PFSK-1 (cell line): Measurements from ENCODE around the gene TAOK1.

Source experiments
- FOXP2 ChIP-seq: optimal IDR thresholded peaks from 2 replicates; pipeline ENCODE3; 2011; ENCODE audit warnings: borderline replicate concordance, control low read depth, inconsistent platforms; ENCODE audit not compliant: insufficient read depth; ENCODE audit errors: extremely low read length, extremely low read depth
- POLR2AphosphoS5 ChIP-seq: IDR thresholded peaks from 2 replicates; pipeline ENCODE4 v1.6.1; 2012; ENCODE audit warnings: low read depth, mild to moderate bottlenecking, control low read depth, low read length, moderate library complexity
- SIN3A ChIP-seq: IDR thresholded peaks from 2 replicates; pipeline ENCODE4 v1.6.1; 2012; ENCODE audit warnings: mild to moderate bottlenecking, low read length, moderate library complexity, borderline replicate concordance; ENCODE audit not compliant: insufficient read depth
- TAF1 ChIP-seq: IDR thresholded peaks from 2 replicates; pipeline ENCODE4 v1.6.1; 2012; ENCODE audit warnings: low read length, control low read depth, borderline replicate concordance; ENCODE audit not compliant: insufficient read depth
- TF ChIP-seq, protein P1 (sequence below), 2 experiments: IDR thresholded peaks; 2 replicates each; pipeline versions ENCODE4 v1.6.1 to v1.8.0; 2011 to 2012; ENCODE audit warnings: low read depth in 2 of 2, low read length in 2 of 2, control low read depth in 1 of 2, inconsistent platforms in 1 of 2, mild to moderate bottlenecking in 1 of 2, moderate library complexity in 1 of 2; ENCODE audit not compliant: insufficient read depth in 1 of 2

Gene TAOK1

GRCh38 chr17:29565643-29566472 lies 175.7 kb downstream of the TAOK1 start:
- no peak for TF ChIP-seq TAF1
- no peak for TF ChIP-seq POLR2AphosphoS5
- TF ChIP-seq, protein P1, sequence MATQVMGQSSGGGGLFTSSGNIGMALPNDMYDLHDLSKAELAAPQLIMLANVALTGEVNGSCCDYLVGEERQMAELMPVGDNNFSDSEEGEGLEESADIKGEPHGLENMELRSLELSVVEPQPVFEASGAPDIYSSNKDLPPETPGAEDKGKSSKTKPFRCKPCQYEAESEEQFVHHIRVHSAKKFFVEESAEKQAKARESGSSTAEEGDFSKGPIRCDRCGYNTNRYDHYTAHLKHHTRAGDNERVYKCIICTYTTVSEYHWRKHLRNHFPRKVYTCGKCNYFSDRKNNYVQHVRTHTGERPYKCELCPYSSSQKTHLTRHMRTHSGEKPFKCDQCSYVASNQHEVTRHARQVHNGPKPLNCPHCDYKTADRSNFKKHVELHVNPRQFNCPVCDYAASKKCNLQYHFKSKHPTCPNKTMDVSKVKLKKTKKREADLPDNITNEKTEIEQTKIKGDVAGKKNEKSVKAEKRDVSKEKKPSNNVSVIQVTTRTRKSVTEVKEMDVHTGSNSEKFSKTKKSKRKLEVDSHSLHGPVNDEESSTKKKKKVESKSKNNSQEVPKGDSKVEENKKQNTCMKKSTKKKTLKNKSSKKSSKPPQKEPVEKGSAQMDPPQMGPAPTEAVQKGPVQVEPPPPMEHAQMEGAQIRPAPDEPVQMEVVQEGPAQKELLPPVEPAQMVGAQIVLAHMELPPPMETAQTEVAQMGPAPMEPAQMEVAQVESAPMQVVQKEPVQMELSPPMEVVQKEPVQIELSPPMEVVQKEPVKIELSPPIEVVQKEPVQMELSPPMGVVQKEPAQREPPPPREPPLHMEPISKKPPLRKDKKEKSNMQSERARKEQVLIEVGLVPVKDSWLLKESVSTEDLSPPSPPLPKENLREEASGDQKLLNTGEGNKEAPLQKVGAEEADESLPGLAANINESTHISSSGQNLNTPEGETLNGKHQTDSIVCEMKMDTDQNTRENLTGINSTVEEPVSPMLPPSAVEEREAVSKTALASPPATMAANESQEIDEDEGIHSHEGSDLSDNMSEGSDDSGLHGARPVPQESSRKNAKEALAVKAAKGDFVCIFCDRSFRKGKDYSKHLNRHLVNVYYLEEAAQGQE (IDR thresholded peaks at IDR 0.05; ENCODE audit: insufficient read depth in 1 of 2, low read depth in 2 of 2, low read length in 2 of 2): no peak
- TF ChIP-seq FOXP2: no peak
- TF ChIP-seq SIN3A: no peak

DNA sequence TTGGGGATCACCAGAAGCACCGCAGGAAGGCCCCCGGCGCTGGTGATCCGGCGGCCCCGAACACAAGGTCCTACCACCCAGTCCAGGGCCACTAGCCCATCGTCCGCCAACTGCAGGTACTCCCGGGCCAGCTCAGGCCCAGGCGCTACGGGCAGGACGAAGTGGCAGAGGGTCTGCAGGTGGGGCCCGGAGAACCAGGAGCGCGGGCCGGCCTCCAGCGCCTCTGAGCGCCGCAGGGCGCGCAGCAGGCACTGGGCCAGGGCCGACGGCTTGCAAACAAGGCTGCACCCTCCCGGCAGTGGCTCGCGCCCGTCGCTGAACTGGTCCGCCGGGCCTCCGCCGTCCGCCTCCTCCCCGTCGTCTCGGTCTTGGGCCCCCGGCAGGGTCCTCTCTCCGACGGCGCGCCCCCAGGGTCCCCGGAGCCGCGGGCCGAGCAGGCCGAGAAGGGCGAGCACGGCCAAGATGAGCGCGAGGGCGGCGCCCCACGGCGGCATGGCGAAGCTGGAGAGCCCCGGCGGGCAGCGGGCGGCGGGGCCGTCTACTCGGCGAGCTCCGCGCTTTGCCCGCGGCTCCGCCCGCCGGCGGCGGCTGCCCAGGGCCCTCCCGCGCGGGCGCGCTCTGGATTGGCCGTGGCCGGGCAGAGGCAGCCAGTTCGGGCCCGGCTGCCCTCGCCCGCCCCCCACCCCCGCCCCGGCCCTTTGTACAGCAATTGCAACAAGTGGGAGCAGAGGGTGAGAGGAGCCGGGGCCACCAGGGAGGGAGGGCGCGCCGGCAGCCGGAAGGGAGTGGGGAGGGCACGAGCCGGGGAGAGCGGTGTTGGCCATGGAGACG lies 176.5 kb downstream of the TAOK1 start, which contains the start of gene ABHD15:
Gene ABHD15, minus strand, starts transcription at position 565 of the 831 bp plus-strand sequence. Its CDS starts 71 bp downstream, at position 494.
- TF ChIP-seq POLR2AphosphoS5: no peak
- TF ChIP-seq SIN3A: no peak
- TF ChIP-seq, protein P1 (IDR thresholded peaks at IDR 0.05; ENCODE audit: insufficient read depth in 1 of 2, low read depth in 2 of 2, low read length in 2 of 2): no peak
- TF ChIP-seq FOXP2: no peak
- no peak for TF ChIP-seq TAF1

DNA sequence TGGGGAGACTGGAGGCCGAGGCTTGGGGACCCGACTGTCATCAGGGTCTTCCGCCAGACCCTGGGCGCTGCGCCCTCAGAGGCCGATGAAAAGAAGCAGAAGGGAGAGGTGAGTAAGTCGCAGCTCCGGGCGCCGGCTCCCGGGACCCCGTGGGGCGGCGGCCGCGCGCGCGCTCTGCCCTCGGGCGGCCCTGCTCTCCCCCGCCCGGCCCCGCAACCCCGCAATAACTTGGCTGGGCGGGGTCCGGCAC lies 177.1 kb downstream of the TAOK1 start:
- TF ChIP-seq TAF1 (no peak), POLR2AphosphoS5 (no peak), SIN3A (no peak), FOXP2 (no peak)
- TF ChIP-seq, protein P1 (IDR thresholded peaks at IDR 0.05; ENCODE audit: insufficient read depth in 1 of 2, low read depth in 2 of 2, low read length in 2 of 2): no peak

DNA sequence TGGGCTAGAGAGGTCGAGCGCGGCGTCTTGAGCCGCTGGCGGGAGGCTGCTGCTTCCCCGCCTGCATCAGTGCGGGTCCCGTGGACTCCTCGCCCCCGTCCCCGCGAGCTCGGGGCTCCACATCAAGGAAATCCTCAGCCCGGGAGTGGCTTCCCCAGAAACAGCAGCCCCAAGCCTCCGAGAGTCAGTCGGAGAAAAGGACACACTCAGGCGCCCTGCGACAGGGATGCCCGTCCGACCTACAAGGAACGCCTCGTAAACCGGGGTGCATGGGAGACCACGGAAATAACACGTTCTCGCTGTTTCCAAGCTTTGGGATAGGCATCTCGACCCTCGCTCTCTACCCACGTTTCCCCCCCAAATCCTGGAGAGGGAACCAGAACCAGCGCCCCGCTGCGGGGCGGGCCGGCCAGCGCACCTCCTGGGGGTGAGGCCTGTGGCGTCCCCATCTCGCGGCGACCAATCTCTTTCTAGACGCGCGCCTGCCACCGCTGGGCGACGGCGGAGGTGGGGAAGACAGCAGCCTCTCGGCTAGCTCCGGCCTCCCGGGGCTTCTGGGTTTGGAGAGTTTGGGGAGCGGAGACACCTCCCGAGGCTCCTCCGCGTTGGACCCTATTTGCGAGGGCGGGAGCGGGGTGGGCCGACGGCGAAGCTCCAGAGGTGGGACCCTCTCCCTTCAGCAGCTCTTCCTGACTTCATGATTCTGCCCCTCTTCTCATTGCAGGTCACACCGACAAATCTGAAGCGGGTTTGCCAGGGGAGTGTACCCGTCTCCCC lies 177.6 kb downstream of the TAOK1 start:
- TF ChIP-seq FOXP2 (no peak), SIN3A (no peak)

GRCh38 chr17:29568331-29569244 lies 178.4 kb downstream of the TAOK1 start, which contains the start of gene TP53I13:
Gene TP53I13 (plus strand): TSS chr17:29568701. CDS start chr17:29568759, 58 bp downstream.
- TF ChIP-seq TAF1 (0 out of 2 replicates have a peak, but pooled peaks have one; percentile 42), SIN3A (no peak), FOXP2 (peak; percentile 49), POLR2AphosphoS5 (peak; percentile 88)
- TF ChIP-seq, protein P1 (IDR thresholded peaks at IDR 0.05; ENCODE audit: insufficient read depth in 1 of 2, low read depth in 2 of 2, low read length in 2 of 2): peak in 1 of 2 experiments; percentile 25; a peak in 1 of 4 replicates
